ENCODE data around the gene GLMP.

Gene GLMP

DNA sequence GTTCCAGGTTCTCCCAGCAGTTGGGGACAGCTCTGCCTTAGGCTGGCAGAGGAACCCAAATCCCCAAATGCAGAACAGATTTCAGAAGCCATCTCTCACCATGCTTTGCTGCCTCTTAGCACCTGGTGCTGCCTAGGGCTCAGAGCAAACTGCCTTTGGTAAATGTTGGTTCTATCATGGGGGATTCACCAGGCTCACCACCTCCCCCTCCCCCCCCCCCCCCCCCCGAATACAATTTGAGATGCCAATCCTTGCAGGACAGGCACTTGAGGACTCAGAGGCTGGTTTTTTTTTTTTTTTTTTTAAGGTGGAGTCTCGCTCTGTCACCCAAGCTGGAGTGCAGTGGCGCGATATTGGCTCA lies 47.2 kb downstream of the GLMP start:
- DNase-seq (ENCODE audit: low read depth) = no peak
- no peak for TF ChIP-seq CTCF (IDR thresholded peaks at IDR 0.05; ENCODE audit: control insufficient read depth, extremely low read depth, insufficient read depth)
- H3K4me3 ChIP-seq (ENCODE audit: low read depth, low read length) = no peak overlapping the region

GRCh38 chr1:156247460-156248322 lies 47.8 kb downstream of the GLMP start, which contains the start of gene PAQR6:
TSS of gene PAQR6 (minus strand) at chr1:156248056. CDS start at chr1:156246731, 1,325 bp downstream.
- no peak for TF ChIP-seq CTCF (IDR thresholded peaks at IDR 0.05; ENCODE audit: control insufficient read depth, extremely low read depth, insufficient read depth)
- DNase-seq (ENCODE audit: low read depth) = no peak

DNA sequence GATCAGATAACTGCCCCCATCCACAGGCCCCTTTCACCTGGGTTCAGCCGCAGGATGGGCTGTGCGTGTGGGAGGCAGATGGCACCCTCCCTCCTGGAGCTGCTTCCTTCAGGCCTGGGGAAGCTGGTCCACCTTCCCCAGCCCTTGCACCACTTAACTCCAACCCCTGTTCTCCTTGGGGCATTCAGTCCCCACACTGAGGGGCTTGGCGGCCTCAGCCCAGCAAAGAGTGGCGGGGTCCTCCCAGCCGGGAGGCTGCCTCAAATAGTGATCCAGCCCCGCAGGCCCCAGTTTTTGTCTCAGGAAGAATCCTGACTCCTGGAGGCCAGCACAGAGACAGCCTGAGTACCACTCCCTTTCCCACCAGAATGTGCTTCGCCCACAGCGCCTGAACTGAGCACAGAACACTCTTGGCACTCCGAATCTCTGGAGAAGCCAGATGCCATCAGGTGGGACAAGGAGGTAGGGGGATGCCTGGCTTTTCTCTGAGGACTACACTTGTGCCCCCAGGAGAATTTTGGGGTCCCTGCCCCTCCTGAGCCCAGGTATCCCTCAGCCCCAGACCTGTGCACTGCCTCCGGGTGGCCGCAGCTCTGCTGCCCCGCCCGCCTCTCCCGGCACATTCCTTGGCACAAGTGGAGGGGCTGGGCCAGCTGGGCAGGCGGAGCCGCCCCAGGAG lies 48.6 kb downstream of the GLMP start:
- DNase-seq (ENCODE audit: low read depth) = no peak
- H3K4me3 ChIP-seq (ENCODE audit: low read depth, low read length) = no peak overlapping the region
- no peak for TF ChIP-seq CTCF (IDR thresholded peaks at IDR 0.05; ENCODE audit: control insufficient read depth, extremely low read depth, insufficient read depth)

More at GRCh38 chr1:156247460-156248322, 47.8 kb downstream of the GLMP start, which contains the start of gene PAQR6:
- no peak within 1 kb of the TSS for H3K4me3 ChIP-seq (ENCODE audit: low read depth, low read length)

- DNase-seq (ENCODE audit: low read depth) = no peak
- H3K4me3 ChIP-seq (ENCODE audit: low read depth, low read length) = no peak overlapping the region
- TF ChIP-seq CTCF (IDR thresholded peaks at IDR 0.05; ENCODE audit: control insufficient read depth, extremely low read depth, insufficient read depth) = no peak
Observed at GRCh38 chr1:156246241-156246780, 49.2 kb downstream of the GLMP start.

- DNase-seq (ENCODE audit: low read depth) = no peak
- no peak overlapping the region for H3K4me3 ChIP-seq (ENCODE audit: low read depth, low read length)
- TF ChIP-seq CTCF (IDR thresholded peaks at IDR 0.05; ENCODE audit: control insufficient read depth, extremely low read depth, insufficient read depth) = no peak
Observed at GRCh38 chr1:156245451-156246232, 49.8 kb downstream of the GLMP start.

- no peak overlapping the region for H3K4me3 ChIP-seq (ENCODE audit: low read depth, low read length)
- TF ChIP-seq CTCF (IDR thresholded peaks at IDR 0.05; ENCODE audit: control insufficient read depth, extremely low read depth, insufficient read depth) = no peak
- no peak for DNase-seq (ENCODE audit: low read depth)
Observed at GRCh38 chr1:156244712-156245111, 50.8 kb downstream of the GLMP start.
